SK-N-SH (cell line): Measurements from ENCODE around the gene EFNA3. TPM values are rescaled to one million over a fixed set of nuclear protein-coding genes. Genes with fewer than 3 reads are reported as not detected.

ENCODE experiments used
- CTCF ChIA-PET: fragments of 300-600, 350-600 bp; formaldehyde crosslinking; extraction: SDS; loops from one replicate; lab custom pipeline; 2021; lab: Yijun Ruan, JAX
- POLR2A ChIA-PET: fragments of 350-600 bp; sonication (Branson Sonifier 250); formaldehyde crosslinking; extraction: SDS; loops from one replicate; lab custom pipeline; 2020; ENCODE audit warnings: antibody characterized with exemption, inconsistent platforms; lab: Yijun Ruan, JAX
- DNase-seq: peaks from one replicate; pipeline ENCODE4 v3.0.0; 2012
- H2AFZ ChIP-seq: fragments of 200-600 bp; sonication (generic); 2 replicates; pipeline ENCODE4 v1.8.1; 2016; ENCODE audit warnings: antibody characterized with exemption, mild to moderate bottlenecking, low read depth
- H3F3A ChIP-seq: fragments of 200-600 bp; sonication (generic); replicated peaks from 2 replicates; pipeline ENCODE3; 2016; ENCODE audit warnings: antibody characterized with exemption, mild to moderate bottlenecking; ENCODE audit not compliant: insufficient read depth
- H3K27ac ChIP-seq, 2 experiments: fragments of 200-500 bp in 1 of 2; fragments of 200-600 bp in 1 of 2; sonication (Bioruptor generic) in 1 of 2; sonication (generic), shearing (Covaris generic) in 1 of 2; 2 replicates each; pipeline versions ENCODE4 v1.5.1 to v1.6.1; 2014 to 2016; ENCODE audit warnings: low read depth in 2 of 2, inconsistent platforms in 1 of 2, low read length in 1 of 2, mild to moderate bottlenecking in 1 of 2, mixed read lengths in 1 of 2
- H3K27me3 ChIP-seq: fragments of 200-600 bp; sonication (generic), shearing (Covaris generic); 2 replicates; pipeline ENCODE4 v1.6.1; 2016; ENCODE audit warnings: mixed run types; ENCODE audit not compliant: insufficient read depth
- H3K36me3 ChIP-seq, 2 experiments: fragments of 200-500 bp in 1 of 2; fragments of 200-600 bp in 1 of 2; sonication (Bioruptor generic) in 1 of 2; sonication (generic) in 1 of 2; replicated peaks in 1 of 2; 2 replicates each; pipeline versions ENCODE3 to v1.5.1; 2014 to 2016; ENCODE audit warnings: low read length in 1 of 2, mild to moderate bottlenecking in 1 of 2; ENCODE audit not compliant: insufficient read depth in 2 of 2, control insufficient read depth in 1 of 2
- H3K4me1 ChIP-seq, 2 experiments: fragments of 200-500 bp in 1 of 2; fragments of 200-600 bp in 1 of 2; sonication (Bioruptor generic) in 1 of 2; sonication (generic), shearing (Covaris generic) in 1 of 2; 2 replicates each; pipeline versions ENCODE4 v1.5.1 to v1.6.1; 2014 to 2016; ENCODE audit warnings: low read depth in 1 of 2, low read length in 1 of 2, mixed run types in 1 of 2; ENCODE audit not compliant: insufficient read depth in 2 of 2, control insufficient read depth in 1 of 2
- H3K4me2 ChIP-seq: fragments of 200-600 bp; sonication (generic), shearing (Covaris generic); 2 replicates; pipeline ENCODE4 v1.6.1; 2017; ENCODE audit warnings: mixed run types
- H3K4me3 ChIP-seq, 2 experiments: fragments of 200-500 bp in 1 of 2; fragments of 200-600 bp in 1 of 2; sonication (Bioruptor generic) in 1 of 2; sonication (generic), shearing (Covaris generic) in 1 of 2; 2 replicates each; pipeline versions ENCODE4 v1.5.1 to v1.8.1; 2014 to 2016; ENCODE audit warnings: low read depth in 2 of 2, inconsistent platforms in 1 of 2, low read length in 1 of 2, mild to moderate bottlenecking in 1 of 2, mixed read lengths in 1 of 2, moderate library complexity in 1 of 2
- H3K79me2 ChIP-seq: fragments of 200-600 bp; sonication (generic); 2 replicates; pipeline ENCODE4 v1.8.1; 2017; ENCODE audit warnings: mild to moderate bottlenecking; ENCODE audit not compliant: insufficient read depth
- H3K9ac ChIP-seq: fragments of 200-600 bp; sonication (generic); 2 replicates; pipeline ENCODE4 v1.6.1; 2017; ENCODE audit warnings: mixed run types
- H3K9me2 ChIP-seq: fragments of 200-600 bp; sonication (generic); 2 replicates; pipeline ENCODE4 v1.6.1; 2017; ENCODE audit warnings: mixed run types
- H3K9me3 ChIP-seq: fragments of 200-600 bp; sonication (generic); 2 replicates; pipeline ENCODE4 v1.6.1; 2017; ENCODE audit warnings: mixed run types, mild to moderate bottlenecking, moderate library complexity
- H4K20me1 ChIP-seq: fragments of 200-600 bp; sonication (generic); 2 replicates; pipeline ENCODE4 v1.6.1; 2017; ENCODE audit warnings: mild to moderate bottlenecking, mixed run types; ENCODE audit not compliant: insufficient read depth
- CHD2 ChIP-seq: fragments of 150-350 bp; IDR thresholded peaks from 2 replicates; pipeline ENCODE4 v1.6.1; 2018; ENCODE audit warnings: low read length; ENCODE audit not compliant: partially characterized antibody
- ELF1 ChIP-seq: IDR thresholded peaks from 2 replicates; pipeline ENCODE4 v1.4.0; 2012
- EP300 ChIP-seq, 2 experiments: IDR thresholded peaks; 2 replicates each; pipeline versions ENCODE4 v1.4.0 to v1.6.1; 2012; ENCODE audit warnings: borderline replicate concordance in 1 of 2, low read depth in 1 of 2, low read length in 1 of 2
- FOXM1 ChIP-seq: IDR thresholded peaks from 2 replicates; pipeline ENCODE4 v1.4.0; 2012; ENCODE audit warnings: low read depth, mild to moderate bottlenecking
- GABPA ChIP-seq: IDR thresholded peaks from 2 replicates; pipeline ENCODE4 v1.4.0; 2012; ENCODE audit warnings: low read depth, mild to moderate bottlenecking
- JUND ChIP-seq: IDR thresholded peaks from 2 replicates; pipeline ENCODE4 v1.4.0; 2012
- MEF2A ChIP-seq: IDR thresholded peaks from 2 replicates; pipeline ENCODE4 v1.4.0; 2012; ENCODE audit warnings: low read depth, borderline replicate concordance
- MXI1 ChIP-seq: IDR thresholded peaks from 2 replicates; pipeline ENCODE4 v1.6.1; 2012; ENCODE audit warnings: mild to moderate bottlenecking, low read depth, low read length, improper control_type of control experiment
- NRF1 ChIP-seq: IDR thresholded peaks from 2 replicates; pipeline ENCODE4 v1.6.1; 2012; ENCODE audit warnings: low read depth, mild to moderate bottlenecking, low read length
- RFX5 ChIP-seq: IDR thresholded peaks from 2 replicates; pipeline ENCODE4 v1.6.1; 2012; ENCODE audit warnings: mild to moderate bottlenecking, improper control_type of control experiment, low read length
- SIN3A ChIP-seq: IDR thresholded peaks from 2 replicates; pipeline ENCODE4 v1.6.1; 2012; ENCODE audit warnings: low read depth, mild to moderate bottlenecking, low read length, moderate library complexity, borderline replicate concordance
- YY1 ChIP-seq: IDR thresholded peaks from 2 replicates; pipeline ENCODE4 v1.4.0; 2012; ENCODE audit warnings: low read depth, mild to moderate bottlenecking
- WGBS: methylation state at CpG from one replicate; pipeline ENCODE4 v1.1.6; 2017; ENCODE audit warnings: low lambda C conversion rate; 5-methylcytosine and 5-hydroxymethylcytosine counted together
- polyA plus RNA-seq, 3 experiments: library from polyadenylated mRNA; depleted of rRNA; stranded (reverse); fragments of >200 nt; gene quantifications; 2 replicates each; pipeline ENCODE4 v1.2.3, GENCODE V29; 2012
- TF ChIP-seq, protein P1 (sequence below): IDR thresholded peaks from 2 replicates; pipeline ENCODE4 v1.4.0; 2012; ENCODE audit warnings: low read depth
- TF ChIP-seq, protein P2 (sequence below): IDR thresholded peaks from 2 replicates; pipeline ENCODE4 v1.6.1; 2012; ENCODE audit warnings: mild to moderate bottlenecking, low read depth, low read length, moderate library complexity
- TF ChIP-seq, protein P3 (sequence below): fragments of 200-600 bp; sonication (generic); IDR thresholded peaks from 2 replicates; pipeline ENCODE4 v1.6.1; 2017; ENCODE audit warnings: antibody characterized with exemption, mild to moderate bottlenecking, moderate library complexity
- TF ChIP-seq, protein P4 (sequence below): fragments of 150-350 bp; IDR thresholded peaks from 2 replicates; pipeline ENCODE4 v1.6.1; 2017; ENCODE audit warnings: antibody characterized with exemption, low read length, low read depth, borderline replicate concordance

Gene EFNA3
- polyA plus RNA-seq, 1 of the 3 experiments (the other 2 are of a cell fraction), result 6.0 TPM

DNA sequence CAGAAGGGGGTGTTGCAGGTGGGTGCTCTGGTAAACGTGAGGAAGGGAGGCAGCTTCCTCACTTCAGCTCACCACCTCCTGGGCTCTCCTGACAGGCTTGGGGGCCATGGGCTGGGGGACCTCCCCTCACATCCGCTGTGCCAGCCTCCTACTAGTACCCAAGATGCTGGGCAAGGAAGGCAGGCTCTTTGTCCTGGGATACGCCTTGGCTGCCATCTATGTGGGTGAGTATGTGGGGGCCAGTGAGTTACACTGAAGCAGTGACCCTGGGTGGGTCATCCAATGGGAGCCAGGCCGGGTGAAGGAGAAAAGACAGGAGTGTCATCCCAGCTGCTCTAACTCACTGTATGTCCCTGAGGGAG, 39.3 kb upstream of the EFNA3 start:
- Histone ChIP-seq H3K36me3 (no peaks in the 10 kb centered on the region), H3K79me2 (no peaks in the 10 kb centered on the region), H3K9me3 (no peaks in the 10 kb centered on the region), H3K4me1 (no peaks in the 10 kb centered on the region), H3K27ac (no peak overlapping the region), H3F3A (no peaks in the 10 kb centered on the region), H3K4me2 (no peak overlapping the region), H2AFZ (no peak overlapping the region)
- WGBS, result 83% methylated on average over 3 of the region's 4 CpGs
- DNase-seq, result no peak
- POLR2A ChIA-PET, result no interaction called here
- CTCF ChIA-PET, result interaction anchor here (1.1 to 26.0 kb wide), 5 partner anchors 12 to 369 kb away, joined by 4 to 573 read pairs (median 5); partner anchors contain the start of genes ADAM15, EFNA3, EFNA4 and ZBTB7B
- TF ChIP-seq ELF1 (no peak), YY1 (no peak), FOXM1 (no peak), NRF1 (no peak), MEF2A (no peak), SIN3A (no peak), GABPA (no peak)
- TF ChIP-seq, protein P1, sequence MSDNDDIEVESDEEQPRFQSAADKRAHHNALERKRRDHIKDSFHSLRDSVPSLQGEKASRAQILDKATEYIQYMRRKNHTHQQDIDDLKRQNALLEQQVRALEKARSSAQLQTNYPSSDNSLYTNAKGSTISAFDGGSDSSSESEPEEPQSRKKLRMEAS, result no peak
- TF ChIP-seq, protein P2, sequence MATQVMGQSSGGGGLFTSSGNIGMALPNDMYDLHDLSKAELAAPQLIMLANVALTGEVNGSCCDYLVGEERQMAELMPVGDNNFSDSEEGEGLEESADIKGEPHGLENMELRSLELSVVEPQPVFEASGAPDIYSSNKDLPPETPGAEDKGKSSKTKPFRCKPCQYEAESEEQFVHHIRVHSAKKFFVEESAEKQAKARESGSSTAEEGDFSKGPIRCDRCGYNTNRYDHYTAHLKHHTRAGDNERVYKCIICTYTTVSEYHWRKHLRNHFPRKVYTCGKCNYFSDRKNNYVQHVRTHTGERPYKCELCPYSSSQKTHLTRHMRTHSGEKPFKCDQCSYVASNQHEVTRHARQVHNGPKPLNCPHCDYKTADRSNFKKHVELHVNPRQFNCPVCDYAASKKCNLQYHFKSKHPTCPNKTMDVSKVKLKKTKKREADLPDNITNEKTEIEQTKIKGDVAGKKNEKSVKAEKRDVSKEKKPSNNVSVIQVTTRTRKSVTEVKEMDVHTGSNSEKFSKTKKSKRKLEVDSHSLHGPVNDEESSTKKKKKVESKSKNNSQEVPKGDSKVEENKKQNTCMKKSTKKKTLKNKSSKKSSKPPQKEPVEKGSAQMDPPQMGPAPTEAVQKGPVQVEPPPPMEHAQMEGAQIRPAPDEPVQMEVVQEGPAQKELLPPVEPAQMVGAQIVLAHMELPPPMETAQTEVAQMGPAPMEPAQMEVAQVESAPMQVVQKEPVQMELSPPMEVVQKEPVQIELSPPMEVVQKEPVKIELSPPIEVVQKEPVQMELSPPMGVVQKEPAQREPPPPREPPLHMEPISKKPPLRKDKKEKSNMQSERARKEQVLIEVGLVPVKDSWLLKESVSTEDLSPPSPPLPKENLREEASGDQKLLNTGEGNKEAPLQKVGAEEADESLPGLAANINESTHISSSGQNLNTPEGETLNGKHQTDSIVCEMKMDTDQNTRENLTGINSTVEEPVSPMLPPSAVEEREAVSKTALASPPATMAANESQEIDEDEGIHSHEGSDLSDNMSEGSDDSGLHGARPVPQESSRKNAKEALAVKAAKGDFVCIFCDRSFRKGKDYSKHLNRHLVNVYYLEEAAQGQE, result no peak
- TF ChIP-seq, all 33 proteins: peak for 0
- Histone ChIP-seq H3K9ac (no peak overlapping the region), H3K4me3 (no peak overlapping the region), H3K27me3 (no peaks in the 10 kb centered on the region), H4K20me1 (no peaks in the 10 kb centered on the region), H3K9me2 (no peaks in the 10 kb centered on the region)

DNA sequence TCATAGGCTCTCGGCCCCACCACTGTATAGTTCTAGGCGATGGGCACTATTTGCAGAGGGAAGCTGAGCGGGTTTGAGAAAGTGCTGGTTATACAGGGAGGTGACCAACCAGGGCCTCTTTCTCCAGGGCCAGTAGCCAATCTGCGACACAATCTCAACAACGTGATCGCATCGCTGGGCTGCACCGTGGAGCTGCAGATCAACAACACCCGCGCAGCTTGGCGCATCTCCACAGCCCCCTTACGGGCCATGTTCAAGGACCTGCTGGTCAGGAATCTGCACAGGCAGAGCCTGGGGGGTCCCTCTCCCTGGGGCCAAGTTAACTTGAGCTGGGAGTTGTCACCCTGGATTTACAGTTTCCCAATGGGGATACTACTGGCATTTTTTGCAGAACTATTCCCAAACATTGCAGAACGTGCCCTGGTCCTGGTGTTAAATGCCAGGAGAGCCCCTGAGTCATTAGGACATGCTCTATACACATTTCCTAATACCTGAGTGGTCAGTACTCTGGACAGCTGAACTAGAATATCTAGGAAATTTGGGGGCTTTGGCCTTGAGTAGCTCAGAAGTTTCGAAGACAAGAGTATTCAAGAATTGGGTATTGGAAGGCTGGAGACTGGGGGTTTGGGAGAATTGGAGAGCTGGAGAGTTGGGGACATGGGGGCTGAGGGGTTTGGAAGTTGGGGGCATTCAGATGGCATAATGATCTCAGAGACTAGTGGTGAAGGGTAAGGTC, 38.1 kb upstream of the EFNA3 start:
- H3K9me3 ChIP-seq, result no peaks in the 10 kb centered on the region
- H3K9me2 ChIP-seq, result no peaks in the 10 kb centered on the region
- no peak overlapping the region for H3K27ac ChIP-seq
- no peak overlapping the region for H3K4me2 ChIP-seq
- H3K4me3 ChIP-seq, result no peak overlapping the region
- CTCF ChIA-PET, result interaction anchor here (0.9 to 26.0 kb wide), 9 partner anchors 10 to 86 kb away, joined by 3 to 573 read pairs (median 4); partner anchors contain the start of genes ADAM15, EFNA3, EFNA4 and ZBTB7B
- POLR2A ChIA-PET, result no interaction called here
- H3K4me1 ChIP-seq, result peaks cover 6 to 7% of the 10 kb centered on the region in 2 experiments; a peak in 1 of 4 replicates
- no peaks in the 10 kb centered on the region for H3K79me2 ChIP-seq
- H4K20me1 ChIP-seq, result no peaks in the 10 kb centered on the region
- H3K36me3 ChIP-seq, result no peaks in the 10 kb centered on the region
- H3K27me3 ChIP-seq, result no peaks in the 10 kb centered on the region
- WGBS, result 75% methylated on average over 10 of the region's 14 CpGs
- no peak for DNase-seq
- H2AFZ ChIP-seq, result no peak overlapping the region
- H3K9ac ChIP-seq, result no peak overlapping the region
- H3F3A ChIP-seq, result no peaks in the 10 kb centered on the region
- TF ChIP-seq ELF1, result no peak
- TF ChIP-seq MXI1, result no peak
- TF ChIP-seq RFX5, result no peak
- TF ChIP-seq, protein P3, sequence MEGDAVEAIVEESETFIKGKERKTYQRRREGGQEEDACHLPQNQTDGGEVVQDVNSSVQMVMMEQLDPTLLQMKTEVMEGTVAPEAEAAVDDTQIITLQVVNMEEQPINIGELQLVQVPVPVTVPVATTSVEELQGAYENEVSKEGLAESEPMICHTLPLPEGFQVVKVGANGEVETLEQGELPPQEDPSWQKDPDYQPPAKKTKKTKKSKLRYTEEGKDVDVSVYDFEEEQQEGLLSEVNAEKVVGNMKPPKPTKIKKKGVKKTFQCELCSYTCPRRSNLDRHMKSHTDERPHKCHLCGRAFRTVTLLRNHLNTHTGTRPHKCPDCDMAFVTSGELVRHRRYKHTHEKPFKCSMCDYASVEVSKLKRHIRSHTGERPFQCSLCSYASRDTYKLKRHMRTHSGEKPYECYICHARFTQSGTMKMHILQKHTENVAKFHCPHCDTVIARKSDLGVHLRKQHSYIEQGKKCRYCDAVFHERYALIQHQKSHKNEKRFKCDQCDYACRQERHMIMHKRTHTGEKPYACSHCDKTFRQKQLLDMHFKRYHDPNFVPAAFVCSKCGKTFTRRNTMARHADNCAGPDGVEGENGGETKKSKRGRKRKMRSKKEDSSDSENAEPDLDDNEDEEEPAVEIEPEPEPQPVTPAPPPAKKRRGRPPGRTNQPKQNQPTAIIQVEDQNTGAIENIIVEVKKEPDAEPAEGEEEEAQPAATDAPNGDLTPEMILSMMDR, result no peak
- no peak for TF ChIP-seq CHD2
- TF ChIP-seq EP300 (IDR thresholded peaks at IDR 0.05; ENCODE audit: borderline replicate concordance in 1 of 2, low read depth in 1 of 2, low read length in 1 of 2), result no peak
- no peak for TF ChIP-seq JUND
- TF ChIP-seq, protein P2, result no peak
- TF ChIP-seq, protein P4, sequence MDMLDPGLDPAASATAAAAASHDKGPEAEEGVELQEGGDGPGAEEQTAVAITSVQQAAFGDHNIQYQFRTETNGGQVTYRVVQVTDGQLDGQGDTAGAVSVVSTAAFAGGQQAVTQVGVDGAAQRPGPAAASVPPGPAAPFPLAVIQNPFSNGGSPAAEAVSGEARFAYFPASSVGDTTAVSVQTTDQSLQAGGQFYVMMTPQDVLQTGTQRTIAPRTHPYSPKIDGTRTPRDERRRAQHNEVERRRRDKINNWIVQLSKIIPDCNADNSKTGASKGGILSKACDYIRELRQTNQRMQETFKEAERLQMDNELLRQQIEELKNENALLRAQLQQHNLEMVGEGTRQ, result no peak
